Measurements from ENCODE around the gene TMEM245. TPM values are rescaled to one million over a fixed set of nuclear protein-coding genes. Genes with fewer than 3 reads are reported as not detected.

Gene TMEM245
- total RNA-seq, 1 donor from 2014 or later = 85.3 TPM

- H3K36me3 Mint-ChIP-seq = peaks cover 40% of the 10 kb centered on the region
- peaks cover 5% of the 10 kb centered on the region for H3K9me3 Mint-ChIP-seq
- no peaks in the 10 kb centered on the region for H3K9me3 ChIP-seq (ENCODE audit: low read depth)
- no peak for DNase-seq (ENCODE audit: low spot score)
- no peaks in the 10 kb centered on the region for H3F3A ChIP-seq (ENCODE audit: low read depth)
- H3K4me3 ChIP-seq = no peak overlapping the region
- H3K27me3 ChIP-seq = no peaks in the 10 kb centered on the region
- no peak for TF ChIP-seq EZH2phosphoT487 (IDR thresholded peaks at IDR 0.05)
- no peak for TF ChIP-seq CTCF (IDR thresholded peaks at IDR 0.05)
- no peak for TF ChIP-seq EZH2 (IDR thresholded peaks at IDR 0.05)
- H4K20me1 ChIP-seq (ENCODE audit: low read depth) = no peaks in the 10 kb centered on the region
- H3K27me3 Mint-ChIP-seq (ENCODE audit: insufficient read depth, low read depth) = no peaks in the 10 kb centered on the region
- no peak overlapping the region for H3K4me3 Mint-ChIP-seq
- no peak overlapping the region for H2AFZ ChIP-seq (replicated peaks)
- H3K27ac ChIP-seq = no peak overlapping the region
- H3K4me1 Mint-ChIP-seq = no peaks in the 10 kb centered on the region
- H3K36me3 ChIP-seq = peaks cover 9% of the 10 kb centered on the region
- peaks cover 29% of the 10 kb centered on the region for H3K79me2 ChIP-seq (ENCODE audit: low read depth)
- no peak overlapping the region for H3K4me2 ChIP-seq
- H3K9ac ChIP-seq = no peak overlapping the region
- no peaks in the 10 kb centered on the region for H3K4me1 ChIP-seq
- no peak overlapping the region for H3K27ac Mint-ChIP-seq
Measured at GRCh38 chr9:108991479-108991878, 128.3 kb downstream of the TMEM245 start.

GRCh38 chr9:108983885-108984284, 135.9 kb downstream of the TMEM245 start:
- no peaks in the 10 kb centered on the region for H3K79me2 ChIP-seq (ENCODE audit: low read depth)
- H3K9me3 Mint-ChIP-seq = peaks cover 5% of the 10 kb centered on the region
- H3K27ac Mint-ChIP-seq = no peak overlapping the region
- H3K4me1 ChIP-seq = no peaks in the 10 kb centered on the region
- peaks cover 13% of the 10 kb centered on the region for H3K36me3 Mint-ChIP-seq
- H4K20me1 ChIP-seq (ENCODE audit: low read depth) = no peaks in the 10 kb centered on the region
- no peak for DNase-seq (ENCODE audit: low spot score)
- H3K36me3 ChIP-seq = no peaks in the 10 kb centered on the region
- no peak overlapping the region for H2AFZ ChIP-seq (replicated peaks)
- H3K4me3 ChIP-seq = no peak overlapping the region
- H3K27ac ChIP-seq = no peak overlapping the region
- no peak for TF ChIP-seq EZH2phosphoT487 (IDR thresholded peaks at IDR 0.05)
- TF ChIP-seq CTCF (IDR thresholded peaks at IDR 0.05) = no peak
- TF ChIP-seq EZH2 (IDR thresholded peaks at IDR 0.05) = no peak
- no peaks in the 10 kb centered on the region for H3K4me1 Mint-ChIP-seq
- H3K27me3 Mint-ChIP-seq (ENCODE audit: insufficient read depth, low read depth) = no peaks in the 10 kb centered on the region
- no peaks in the 10 kb centered on the region for H3K27me3 ChIP-seq
- H3K9me3 ChIP-seq (ENCODE audit: low read depth) = no peaks in the 10 kb centered on the region
- H3K4me2 ChIP-seq = no peak overlapping the region
- no peak overlapping the region for H3K4me3 Mint-ChIP-seq
- no peaks in the 10 kb centered on the region for H3F3A ChIP-seq (ENCODE audit: low read depth)
- no peak overlapping the region for H3K9ac ChIP-seq

GRCh38 chr9:108980893-108981292, 138.9 kb downstream of the TMEM245 start:
- H3K79me2 ChIP-seq (ENCODE audit: low read depth) = no peaks in the 10 kb centered on the region
- no peak overlapping the region for H3K4me2 ChIP-seq
- no peaks in the 10 kb centered on the region for H3K27me3 Mint-ChIP-seq (ENCODE audit: insufficient read depth, low read depth)
- no peaks in the 10 kb centered on the region for H3K4me1 Mint-ChIP-seq
- H3F3A ChIP-seq (ENCODE audit: low read depth) = no peaks in the 10 kb centered on the region
- no peaks in the 10 kb centered on the region for H3K4me1 ChIP-seq
- H3K9me3 ChIP-seq (ENCODE audit: low read depth) = no peaks in the 10 kb centered on the region
- no peak overlapping the region for H3K4me3 Mint-ChIP-seq
- TF ChIP-seq EZH2phosphoT487 (IDR thresholded peaks at IDR 0.05) = no peak
- TF ChIP-seq EZH2 (IDR thresholded peaks at IDR 0.05) = no peak
- no peak for TF ChIP-seq CTCF (IDR thresholded peaks at IDR 0.05)
- H3K36me3 Mint-ChIP-seq = peaks cover 10% of the 10 kb centered on the region
- no peak overlapping the region for H3K9ac ChIP-seq
- no peak overlapping the region for H3K4me3 ChIP-seq
- H3K27ac ChIP-seq = no peak overlapping the region
- H3K27ac Mint-ChIP-seq = no peak overlapping the region
- DNase-seq (ENCODE audit: low spot score) = no peak
- H3K9me3 Mint-ChIP-seq = no peaks in the 10 kb centered on the region
- H3K36me3 ChIP-seq = peaks cover 4% of the 10 kb centered on the region
- H3K27me3 ChIP-seq = no peaks in the 10 kb centered on the region
- no peak overlapping the region for H2AFZ ChIP-seq (replicated peaks)
- no peaks in the 10 kb centered on the region for H4K20me1 ChIP-seq (ENCODE audit: low read depth)
